HCT116 (cell line): ENCODE data around the gene CENPC. TPM values are rescaled to one million over a fixed set of nuclear protein-coding genes. Genes with fewer than 3 reads are reported as not detected.

Experiments used
- ATAC-seq: fragments of 200-7000 bp; cut with Tn5 transposase; 2 replicates; pipeline ENCODE4 v1.9.1; 2020; ENCODE audit warnings: mild to moderate bottlenecking, moderate library complexity
- BruUV-seq: library from RNA; stranded (reverse); fragments of 400-500 nt; replicated peaks from 2 replicates; lab custom pipeline; 2021; lab: Mats Ljungman, UMichigan
- CTCF ChIA-PET: fragments of 300-600 bp; sonication (Branson Sonifier 250); formaldehyde crosslinking; loops from one replicate; lab custom pipeline; 2021; ENCODE audit warnings: antibody characterized with exemption; lab: Charles Lee
- POLR2A ChIA-PET: fragments of 300-600, 350-600 bp; sonication (Branson Sonifier 250); formaldehyde crosslinking; loops from one replicate; lab custom pipeline; 2021; ENCODE audit warnings: antibody characterized with exemption; lab: Charles Lee
- RAD21 ChIA-PET, 2 experiments: fragments of 300-600 bp; sonication (Branson Sonifier 250); formaldehyde crosslinking; loops; one replicate each; lab custom pipeline; 2023; ENCODE audit warnings: low total read pairs in 2 of 2; ENCODE audit not compliant: uncharacterized antibody in 2 of 2, unreplicated experiment in 2 of 2, low non-redundant PET in 1 of 2; lab: Charles Lee
- DNase-seq: peaks from one replicate; pipeline ENCODE4 v3.0.0-alpha.2; 2010; ENCODE audit warnings: low read depth, low spot score
- H2AFZ ChIP-seq: fragments of 200-600 bp; shearing (Covaris generic), sonication (generic); 2 replicates; pipeline ENCODE4 v1.6.1; 2017; ENCODE audit warnings: low read depth, mixed run types, mixed read lengths, antibody characterized with exemption, low read length; ENCODE audit not compliant: poor library complexity, severe bottlenecking
- H3K27ac ChIP-seq: 2 replicates; pipeline ENCODE4 v1.5.1; 2012; ENCODE audit warnings: low read depth, low read length
- H3K27me3 ChIP-seq: fragments of 200-600 bp; sonication (generic); 2 replicates; pipeline ENCODE4 v1.6.1; 2016; ENCODE audit warnings: mixed run types, low read length, mixed read lengths; ENCODE audit not compliant: insufficient read depth
- H3K36me3 ChIP-seq, 2 experiments: fragments of 200-500 bp in 1 of 2; fragments of 200-600 bp in 1 of 2; sonication (Bioruptor generic) in 1 of 2; sonication (generic) in 1 of 2; 2 replicates each; pipeline versions ENCODE4 v1.5.1 to v1.6.1; 2014 to 2016; ENCODE audit warnings: low read length in 2 of 2, inconsistent platforms in 1 of 2, mixed read lengths in 1 of 2, mixed run types in 1 of 2; ENCODE audit not compliant: insufficient read depth in 2 of 2, control insufficient read depth in 1 of 2
- H3K4me1 ChIP-seq, 2 experiments: fragments of 200-600 bp in 1 of 2; sonication (generic) in 1 of 2; 2 replicates each; pipeline versions ENCODE4 v1.5.1 to v1.6.1; 2012 to 2017; ENCODE audit warnings: low read length in 2 of 2, inconsistent platforms in 1 of 2, mild to moderate bottlenecking in 1 of 2, mixed read lengths in 1 of 2, mixed run types in 1 of 2, moderate library complexity in 1 of 2; ENCODE audit not compliant: insufficient read depth in 2 of 2, control insufficient read depth in 1 of 2
- H3K4me2 ChIP-seq: fragments of 200-600 bp; sonication (generic); 2 replicates; pipeline ENCODE4 v1.6.1; 2017; ENCODE audit warnings: mixed run types, low read length, mixed read lengths
- H3K4me3 ChIP-seq, 2 experiments: fragments of 200-600 bp in 1 of 2; sonication (generic) in 1 of 2; replicated peaks in 1 of 2; 2 replicates each; pipeline ENCODE4 v1.5.1; 2011 to 2016; ENCODE audit warnings: low read length in 2 of 2, control low read depth in 1 of 2, low read depth in 1 of 2, mild to moderate bottlenecking in 1 of 2, mixed read lengths in 1 of 2, mixed run types in 1 of 2
- H3K79me2 ChIP-seq: fragments of 200-600 bp; sonication (generic); 2 replicates; pipeline ENCODE4 v1.6.1; 2017; ENCODE audit warnings: mild to moderate bottlenecking, mixed run types, low read length, moderate library complexity, mixed read lengths; ENCODE audit not compliant: insufficient read depth
- H3K9ac ChIP-seq: fragments of 200-600 bp; sonication (generic); 2 replicates; pipeline ENCODE4 v1.6.1; 2016; ENCODE audit warnings: low read length, mixed read lengths
- H3K9me2 ChIP-seq: fragments of 200-600 bp; sonication (generic), shearing (Covaris generic); 2 replicates; pipeline ENCODE4 v1.6.1; 2017; ENCODE audit warnings: mixed run types, mild to moderate bottlenecking, moderate library complexity; ENCODE audit not compliant: insufficient read depth
- H3K9me3 ChIP-seq, 2 experiments: fragments of 200-500 bp in 1 of 2; fragments of 200-600 bp in 1 of 2; sonication (Bioruptor generic) in 1 of 2; sonication (generic) in 1 of 2; 2 replicates each; pipeline ENCODE4 v1.6.1; 2014 to 2017; ENCODE audit warnings: low read length in 2 of 2, mixed read lengths in 2 of 2, inconsistent platforms in 1 of 2, low read depth in 1 of 2, mild to moderate bottlenecking in 1 of 2, mixed run types in 1 of 2, moderate library complexity in 1 of 2; ENCODE audit not compliant: control insufficient read depth in 1 of 2, insufficient read depth in 1 of 2
- H4K20me1 ChIP-seq: fragments of 200-600 bp; sonication (generic), shearing (Covaris generic); 2 replicates; pipeline ENCODE4 v1.6.1; 2017; ENCODE audit warnings: mixed run types, mild to moderate bottlenecking, moderate library complexity; ENCODE audit not compliant: insufficient read depth
- ATF3 ChIP-seq: IDR thresholded peaks from 2 replicates; pipeline ENCODE4 v1.6.1; 2012
- CTCF ChIP-seq, 3 experiments: fragments of 200-600 bp in 1 of 3; sonication (generic) in 1 of 3; IDR thresholded peaks in 2 of 3; conservative IDR thresholded peaks in 1 of 3; 2 replicates each; pipeline ENCODE4 v1.5.1; 2012 to 2017; ENCODE audit warnings: low read depth in 2 of 3, low read length in 2 of 3, antibody characterized with exemption in 1 of 3, borderline replicate concordance in 1 of 3, control low read depth in 1 of 3, mild to moderate bottlenecking in 1 of 3, mixed read lengths in 1 of 3, mixed run types in 1 of 3, moderate library complexity in 1 of 3; ENCODE audit not compliant: insufficient read depth in 1 of 3
- EGR1 ChIP-seq: IDR thresholded peaks from 2 replicates; pipeline ENCODE4 v1.6.1; 2012; ENCODE audit warnings: low read depth
- FOSL1 ChIP-seq: IDR thresholded peaks from 2 replicates; pipeline ENCODE4 v1.6.1; 2012; ENCODE audit warnings: low read depth
- JUND ChIP-seq: IDR thresholded peaks from 2 replicates; pipeline ENCODE4 v1.6.1; 2012
- POLR2AphosphoS5 ChIP-seq: IDR thresholded peaks from 2 replicates; pipeline ENCODE4 v1.6.1; 2011; ENCODE audit warnings: mild to moderate bottlenecking, low read depth, low read length, moderate library complexity
- RAD21 ChIP-seq: IDR thresholded peaks from 2 replicates; pipeline ENCODE4 v1.6.1; 2012; ENCODE audit warnings: low read depth, mild to moderate bottlenecking
- SIN3A ChIP-seq: IDR thresholded peaks from 2 replicates; pipeline ENCODE4 v1.6.1; 2012; ENCODE audit warnings: low read depth
- SP1 ChIP-seq: IDR thresholded peaks from 2 replicates; pipeline ENCODE4 v1.6.1; 2012; ENCODE audit warnings: low read depth
- ZFX ChIP-seq: fragments of 450-650 bp; IDR thresholded peaks from 2 replicates; pipeline ENCODE4 v1.6.1; 2017
- ZNF274 ChIP-seq: fragments of 200-500 bp; sonication (Bioruptor generic); IDR thresholded peaks from 2 replicates; pipeline ENCODE4 v1.6.1; 2014; ENCODE audit warnings: mild to moderate bottlenecking, low read depth, low read length, inconsistent platforms
- intact Hi-C: fragments of 100-400 bp; cut with micrococcal nuclease; formaldehyde crosslinking; loops from 2 replicates; pipeline ENCODE4 v1.10.0; 2022
- total RNA-seq: library from RNA; stranded (reverse); gene quantifications from one replicate; pipeline ENCODE4 v1.2.1, GENCODE V29; 2021; ENCODE audit not compliant: unreplicated experiment

The CENPC gene
- total RNA-seq, 1 experiment from 2014 or later: 15.4 TPM

GRCh38 chr4:67466751-67467150, 78.6 kb downstream of the CENPC start:
- POLR2A ChIA-PET: no interaction called here
- TF ChIP-seq ZFX (no peak), EGR1 (no peak), ZNF274 (no peak), POLR2AphosphoS5 (no peak), SIN3A (no peak), ATF3 (no peak), JUND (no peak), CTCF (IDR thresholded peaks at IDR 0.05 in 2 of 3, conservative IDR thresholded peaks at IDR 0.05 in 1 of 3; ENCODE audit: borderline replicate concordance in 1 of 3, insufficient read depth in 1 of 3, low read depth in 2 of 3, low read length in 2 of 3) (no peak), RAD21 (no peak), FOSL1 (no peak), SP1 (no peak)
- TF ChIP-seq, all 23 proteins: peak for 0
- intact Hi-C loops: no loop called here

More at GRCh38 chr4:67466751-67467150, 78.6 kb downstream of the CENPC start:
- H3K9me3 ChIP-seq: no peaks in the 10 kb centered on the region
- no TSS peak for BruUV-seq
- H3K27me3 ChIP-seq: no peaks in the 10 kb centered on the region
- no peak overlapping the region for H3K9ac ChIP-seq
- no peaks in the 10 kb centered on the region for H3K79me2 ChIP-seq
- no peaks in the 10 kb centered on the region for H3K36me3 ChIP-seq
- no peak for DNase-seq
- H3K4me2 ChIP-seq: no peak overlapping the region
- no peaks in the 10 kb centered on the region for H3K9me2 ChIP-seq
- no peak overlapping the region for H3K4me3 ChIP-seq
- CTCF ChIA-PET: no interaction called here
- H4K20me1 ChIP-seq: no peaks in the 10 kb centered on the region
- no peak overlapping the region for H3K27ac ChIP-seq
- no peaks in the 10 kb centered on the region for H3K4me1 ChIP-seq
- ATAC-seq: no peak
- RAD21 ChIA-PET: no interaction called here
- H2AFZ ChIP-seq: no peak overlapping the region
